K562 (cell line): ENCODE measurements around the gene MATR3. TPM values are rescaled to one million over a fixed set of nuclear protein-coding genes. Genes with fewer than 3 reads are reported as not detected.

ENCODE experiments used
- BRD4 ChIP-seq: fragments of 200-600 bp; sonication (generic); IDR thresholded peaks from 2 replicates; pipeline ENCODE4 v1.6.1; 2017; ENCODE audit warnings: inconsistent platforms
- CAMTA2 ChIP-seq: fragments of 250-450 bp; sonication (Bioruptor Pico); conservative IDR thresholded peaks from 2 replicates; pipeline ENCODE4 v1.5.1; 2022
- CEBPG ChIP-seq, 3 experiments: fragments of 200-800 bp in 1 of 3; sonication (Bioruptor generic) in 1 of 3; sonication (generic) in 1 of 3; formaldehyde crosslinking in 1 of 3; IDR thresholded peaks in 2 of 3; conservative IDR thresholded peaks in 1 of 3; 2 replicates each; pipeline versions ENCODE4 v1.6.1 to v1.8.0; 2016 to 2022; ENCODE audit warnings: missing compliant biosample characterization in 2 of 3, missing genetic modification characterization in 2 of 3, mild to moderate bottlenecking in 1 of 3, missing genetic modification reagents in 1 of 3
- HDAC3 ChIP-seq: fragments of 450-650 bp; IDR thresholded peaks from 2 replicates; pipeline ENCODE4 v1.6.1; 2018; ENCODE audit warnings: borderline replicate concordance, mild to moderate bottlenecking, moderate library complexity; ENCODE audit not compliant: partially characterized antibody
- HNRNPLL ChIP-seq: fragments of 200-400 bp; formaldehyde crosslinking; IDR thresholded peaks from 2 replicates; pipeline ENCODE4 v1.6.1; 2017; ENCODE audit warnings: low read length, low read depth, mild to moderate bottlenecking; ENCODE audit not compliant: poor library complexity, severe bottlenecking
- KAT2B ChIP-seq: IDR thresholded peaks from one replicate; pipeline ENCODE4 v1.6.1; 2012; ENCODE audit warnings: low read depth, mild to moderate bottlenecking, control low read depth, inconsistent platforms, low read length, moderate library complexity
- NR4A1 ChIP-seq, 2 experiments: fragments of 250-450 bp in 1 of 2; fragments of 450-650 bp in 1 of 2; sonication (Bioruptor Pico) in 1 of 2; IDR thresholded peaks; 2 replicates each; pipeline versions ENCODE4 v1.4.0 to v1.6.1; 2016 to 2020; ENCODE audit warnings: mild to moderate bottlenecking in 2 of 2, missing compliant biosample characterization in 1 of 2, missing genetic modification characterization in 1 of 2, moderate library complexity in 1 of 2
- NRF1 ChIP-seq, 2 experiments: fragments of 450-650 bp; IDR thresholded peaks in 1 of 2; conservative IDR thresholded peaks in 1 of 2; 2 replicates each; pipeline ENCODE4 v1.6.1; 2014; ENCODE audit warnings: mild to moderate bottlenecking in 2 of 2
- PHF8 ChIP-seq: fragments of 200-600 bp; sonication (generic); IDR thresholded peaks from 2 replicates; pipeline ENCODE4 v1.6.1; 2012; ENCODE audit warnings: mixed run types, mild to moderate bottlenecking, inconsistent platforms, low read length, moderate library complexity, borderline replicate concordance
- PHTF2 ChIP-seq: fragments of 250-450 bp; sonication (Bioruptor Pico); IDR thresholded peaks from 2 replicates; pipeline ENCODE4 v1.5.0; 2021; ENCODE audit warnings: mild to moderate bottlenecking
- POLR2B ChIP-seq: fragments of 450-650 bp; IDR thresholded peaks from 2 replicates; pipeline ENCODE4 v1.6.1; 2018; ENCODE audit warnings: low read depth; ENCODE audit not compliant: partially characterized antibody
- POLR3A ChIP-seq: IDR thresholded peaks from 2 replicates; pipeline ENCODE4 v1.6.1; 2011; ENCODE audit warnings: borderline replicate concordance, mild to moderate bottlenecking, moderate library complexity; ENCODE audit not compliant: insufficient read length, insufficient read depth; ENCODE audit errors: extremely low read depth
- RB1 ChIP-seq: fragments of 450-650 bp; IDR thresholded peaks from 2 replicates; pipeline ENCODE4 v1.6.1; 2017; ENCODE audit warnings: low read depth, mild to moderate bottlenecking
- RBBP5 ChIP-seq: fragments of 200-600 bp; sonication (generic); IDR thresholded peaks from 2 replicates; pipeline ENCODE4 v1.6.1; 2012; ENCODE audit warnings: borderline replicate concordance, mild to moderate bottlenecking, low read length, control low read depth, inconsistent platforms; ENCODE audit not compliant: insufficient read depth, poor library complexity, severe bottlenecking
- XRCC3 ChIP-seq: fragments of 450-650 bp; IDR thresholded peaks from 2 replicates; pipeline ENCODE4 v1.6.1; 2017; ENCODE audit warnings: mild to moderate bottlenecking, moderate library complexity
- YY1 ChIP-seq, 3 experiments: IDR thresholded peaks; 2 replicates each; pipeline ENCODE4 v1.6.1; 2011; ENCODE audit warnings: low read length in 2 of 3, mild to moderate bottlenecking in 2 of 3, moderate library complexity in 2 of 3, borderline replicate concordance in 1 of 3, control low read depth in 1 of 3, low read depth in 1 of 3; ENCODE audit not compliant: insufficient read depth in 3 of 3, insufficient replicate concordance in 2 of 3, control insufficient read depth in 1 of 3, insufficient read length in 1 of 3; ENCODE audit errors: extremely low read depth in 1 of 3
- ZNF124 ChIP-seq: sonication (generic); formaldehyde crosslinking; IDR thresholded peaks from 2 replicates; pipeline ENCODE4 v1.8.1; 2022; ENCODE audit warnings: missing genetic modification reagents
- ZNF280B ChIP-seq: fragments of 250-450 bp; sonication (Bioruptor Pico); IDR thresholded peaks from 2 replicates; pipeline ENCODE4 v1.5.1; 2021; ENCODE audit warnings: mild to moderate bottlenecking
- polyA plus RNA-seq, 8 experiments: library from polyadenylated mRNA; depleted of rRNA in 4 of 8; stranded (reverse) in 5 of 8; unstranded in 3 of 8; fragments of >200 nt; fragmentation: Nextera tagmentation in 2 of 8; fragmentation: Illumina TruSeq in 1 of 8; extraction: Ambion mirVana in 2 of 8; extraction: Trizol in 1 of 8; gene quantifications; 2 replicates each; pipeline versions ENCODE4 v1.2.1 to v1.2.3, GENCODE V29; 2011 to 2014; ENCODE audit warnings: inconsistent platforms in 1 of 8, missing spikeins in 1 of 8
- total RNA-seq, 7 experiments: library from RNA; depleted of rRNA in 6 of 7; stranded (reverse); fragments of >200 nt in 6 of 7; fragmentation: Illumina TruSeq in 2 of 7; extraction: Trizol in 2 of 7; gene quantifications; 2 replicates each; pipeline versions ENCODE4 v1.2.1 to v1.2.3, GENCODE V29; 2011 to 2021; ENCODE audit warnings: low replicate concordance in 1 of 7
- TF ChIP-seq, protein P1 (sequence below): sonication (generic); formaldehyde crosslinking; IDR thresholded peaks from 2 replicates; pipeline ENCODE4 v1.8.0; 2022; ENCODE audit warnings: mild to moderate bottlenecking, missing genetic modification reagents, borderline replicate concordance
- TF ChIP-seq, protein P2 (sequence below): fragments of 250-450 bp; sonication (Bioruptor Pico); IDR thresholded peaks from 2 replicates; pipeline ENCODE4 v1.5.0; 2020; ENCODE audit warnings: mild to moderate bottlenecking

Gene MATR3
- total and polyA plus RNA-seq, 9 of the 15 experiments (the other 6 are each of a cell fraction or from before 2014, with no cell fraction given): 150 to 425 (median 263) TPM

DNA sequence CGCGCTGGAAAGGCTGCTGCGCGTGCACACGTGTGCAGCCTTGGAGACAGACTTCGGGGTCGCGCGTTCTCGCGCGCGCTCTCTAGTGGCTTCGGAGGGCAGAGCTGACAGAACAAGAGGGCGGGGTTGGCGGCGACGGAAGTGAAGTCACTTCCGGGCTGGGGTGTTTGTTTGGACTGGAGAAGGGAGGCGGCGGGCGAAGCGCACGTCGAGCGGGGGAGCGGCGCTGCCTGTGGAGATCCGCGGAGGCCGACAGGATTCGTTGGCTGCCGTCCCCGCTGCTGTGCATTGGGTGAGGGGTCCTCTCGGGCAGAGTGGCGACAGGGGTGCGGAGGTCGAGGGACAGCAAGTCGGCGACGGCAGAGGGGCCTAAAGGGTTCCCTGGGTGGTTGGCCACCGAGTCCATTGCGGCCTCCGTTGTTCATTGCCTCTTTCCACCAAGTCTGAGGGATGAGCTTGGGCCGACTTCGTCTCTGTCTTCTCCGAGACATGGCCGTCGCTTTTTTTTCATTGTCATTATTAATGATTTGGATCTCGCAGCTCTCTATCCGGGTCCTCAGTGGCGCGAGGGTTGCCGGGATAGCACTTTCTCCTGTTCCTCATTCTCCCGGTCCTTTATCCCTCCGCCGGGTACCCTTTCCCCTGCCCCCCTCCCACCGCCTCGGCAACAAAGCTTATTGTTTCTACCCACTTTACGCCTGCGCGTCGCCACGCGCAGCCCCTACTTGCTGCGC is 48.3 kb downstream of the MATR3 start, which contains the start of gene PAIP2 (continued):
- TF ChIP-seq, protein P1, sequence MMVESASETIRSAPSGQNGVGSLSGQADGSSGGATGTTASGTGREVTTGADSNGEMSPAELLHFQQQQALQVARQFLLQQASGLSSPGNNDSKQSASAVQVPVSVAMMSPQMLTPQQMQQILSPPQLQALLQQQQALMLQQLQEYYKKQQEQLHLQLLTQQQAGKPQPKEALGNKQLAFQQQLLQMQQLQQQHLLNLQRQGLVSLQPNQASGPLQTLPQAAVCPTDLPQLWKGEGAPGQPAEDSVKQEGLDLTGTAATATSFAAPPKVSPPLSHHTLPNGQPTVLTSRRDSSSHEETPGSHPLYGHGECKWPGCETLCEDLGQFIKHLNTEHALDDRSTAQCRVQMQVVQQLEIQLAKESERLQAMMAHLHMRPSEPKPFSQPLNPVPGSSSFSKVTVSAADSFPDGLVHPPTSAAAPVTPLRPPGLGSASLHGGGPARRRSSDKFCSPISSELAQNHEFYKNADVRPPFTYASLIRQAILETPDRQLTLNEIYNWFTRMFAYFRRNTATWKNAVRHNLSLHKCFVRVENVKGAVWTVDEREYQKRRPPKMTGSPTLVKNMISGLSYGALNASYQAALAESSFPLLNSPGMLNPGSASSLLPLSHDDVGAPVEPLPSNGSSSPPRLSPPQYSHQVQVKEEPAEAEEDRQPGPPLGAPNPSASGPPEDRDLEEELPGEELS (CRISPR knock-in tag): peak; percentile 89; the same call in 1 of the 2 replicates
- TF ChIP-seq XRCC3: no peak
- TF ChIP-seq RB1: peak; percentile 87; the same call in 1 of the 2 replicates
- TF ChIP-seq, protein P2, sequence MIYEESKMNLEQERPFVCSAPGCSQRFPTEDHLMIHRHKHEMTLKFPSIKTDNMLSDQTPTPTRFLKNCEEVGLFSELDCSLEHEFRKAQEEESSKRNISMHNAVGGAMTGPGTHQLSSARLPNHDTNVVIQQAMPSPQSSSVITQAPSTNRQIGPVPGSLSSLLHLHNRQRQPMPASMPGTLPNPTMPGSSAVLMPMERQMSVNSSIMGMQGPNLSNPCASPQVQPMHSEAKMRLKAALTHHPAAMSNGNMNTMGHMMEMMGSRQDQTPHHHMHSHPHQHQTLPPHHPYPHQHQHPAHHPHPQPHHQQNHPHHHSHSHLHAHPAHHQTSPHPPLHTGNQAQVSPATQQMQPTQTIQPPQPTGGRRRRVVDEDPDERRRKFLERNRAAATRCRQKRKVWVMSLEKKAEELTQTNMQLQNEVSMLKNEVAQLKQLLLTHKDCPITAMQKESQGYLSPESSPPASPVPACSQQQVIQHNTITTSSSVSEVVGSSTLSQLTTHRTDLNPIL (CRISPR knock-in tag): no peak
- TF ChIP-seq POLR3A: no peak
- peak; percentile 96 for TF ChIP-seq PHF8
- TF ChIP-seq CAMTA2: no peak
- no peak for TF ChIP-seq PHTF2
- no peak for TF ChIP-seq ZNF124 (CRISPR knock-in tag)
- TF ChIP-seq ZNF280B (CRISPR knock-in tag): no peak
- peak; percentile 97 for TF ChIP-seq NRF1 (conservative IDR thresholded peaks at IDR 0.05 in 1 of 2, IDR thresholded peaks at IDR 0.05 in 1 of 2)
- TF ChIP-seq CEBPG (CRISPR knock-in tag; IDR thresholded peaks at IDR 0.05): no peak
- TF ChIP-seq CEBPG (tag; conservative IDR thresholded peaks at IDR 0.05 in 1 of 2, IDR thresholded peaks at IDR 0.05 in 1 of 2): no peak
- no peak for TF ChIP-seq HDAC3
- no peak for TF ChIP-seq KAT2B
- no peak for TF ChIP-seq NR4A1 (CRISPR knock-in tag; IDR thresholded peaks at IDR 0.05)
- no peak for TF ChIP-seq NR4A1 (tag; IDR thresholded peaks at IDR 0.05)
- TF ChIP-seq YY1 (IDR thresholded peaks at IDR 0.05; ENCODE audit: borderline replicate concordance in 1 of 3, control insufficient read depth in 1 of 3, extremely low read depth in 1 of 3, insufficient read depth in 3 of 3, insufficient read length in 1 of 3, insufficient replicate concordance in 2 of 3, low read depth in 1 of 3, low read length in 2 of 3): peak in 2 of 3 experiments; percentile 53 to 64
- TF ChIP-seq POLR2B: peak; percentile 96
- peak; percentile 64 for TF ChIP-seq HNRNPLL
- TF ChIP-seq RBBP5: peak; percentile 95
- TF ChIP-seq BRD4: 0 out of 2 replicates have a peak, but pooled peaks have one; percentile 80
